22Rv1 (cell line): ENCODE data around the gene HBM.

Experiments
- H3K27ac ChIP-seq: fragments of 450-650 bp; 2 replicates; pipeline ENCODE4 v1.5.1; 2017
- ZFX ChIP-seq: fragments of 450-650 bp; IDR thresholded peaks from 2 replicates; pipeline ENCODE4 v1.6.1; 2017; ENCODE audit warnings: antibody characterized with exemption, borderline replicate concordance
- TF ChIP-seq, protein P1 (sequence below): fragments of 450-650 bp; IDR thresholded peaks from 2 replicates; pipeline ENCODE4 v1.5.1; 2017; ENCODE audit warnings: mild to moderate bottlenecking

The HBM gene

GRCh38 chr16:177394-177822 lies 11.6 kb downstream of the HBM start:
- no peak overlapping the region for H3K27ac ChIP-seq
- no peak for TF ChIP-seq ZFX
- TF ChIP-seq, protein P1, sequence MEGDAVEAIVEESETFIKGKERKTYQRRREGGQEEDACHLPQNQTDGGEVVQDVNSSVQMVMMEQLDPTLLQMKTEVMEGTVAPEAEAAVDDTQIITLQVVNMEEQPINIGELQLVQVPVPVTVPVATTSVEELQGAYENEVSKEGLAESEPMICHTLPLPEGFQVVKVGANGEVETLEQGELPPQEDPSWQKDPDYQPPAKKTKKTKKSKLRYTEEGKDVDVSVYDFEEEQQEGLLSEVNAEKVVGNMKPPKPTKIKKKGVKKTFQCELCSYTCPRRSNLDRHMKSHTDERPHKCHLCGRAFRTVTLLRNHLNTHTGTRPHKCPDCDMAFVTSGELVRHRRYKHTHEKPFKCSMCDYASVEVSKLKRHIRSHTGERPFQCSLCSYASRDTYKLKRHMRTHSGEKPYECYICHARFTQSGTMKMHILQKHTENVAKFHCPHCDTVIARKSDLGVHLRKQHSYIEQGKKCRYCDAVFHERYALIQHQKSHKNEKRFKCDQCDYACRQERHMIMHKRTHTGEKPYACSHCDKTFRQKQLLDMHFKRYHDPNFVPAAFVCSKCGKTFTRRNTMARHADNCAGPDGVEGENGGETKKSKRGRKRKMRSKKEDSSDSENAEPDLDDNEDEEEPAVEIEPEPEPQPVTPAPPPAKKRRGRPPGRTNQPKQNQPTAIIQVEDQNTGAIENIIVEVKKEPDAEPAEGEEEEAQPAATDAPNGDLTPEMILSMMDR, result no peak

- TF ChIP-seq, protein P1, result no peak
- no peak for TF ChIP-seq ZFX
- no peak overlapping the region for H3K27ac ChIP-seq
Observed at GRCh38 chr16:177981-178667, 12.3 kb downstream of the HBM start.

DNA sequence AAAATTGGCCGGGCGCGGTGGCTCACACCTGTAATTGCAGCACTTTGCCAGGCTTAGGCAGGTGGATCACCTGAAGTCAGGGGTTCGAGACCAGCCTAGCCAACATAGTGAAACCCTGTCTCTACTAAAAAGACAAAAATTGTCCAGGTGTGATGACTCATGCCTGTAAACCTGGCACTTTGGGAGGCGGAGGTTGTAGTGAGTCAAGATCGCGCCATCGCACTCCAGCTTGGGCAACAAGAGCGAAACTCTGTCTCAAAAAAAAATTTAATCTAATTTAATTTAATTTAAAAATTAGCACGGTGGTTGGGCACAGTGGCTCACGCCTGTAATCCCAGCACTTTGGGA lies 12.9 kb downstream of the HBM start:
- no peak overlapping the region for H3K27ac ChIP-seq
- TF ChIP-seq, protein P1, result no peak

GRCh38 chr16:179211-180092 lies 13.7 kb downstream of the HBM start:
- TF ChIP-seq ZFX, result no peak
- TF ChIP-seq, protein P1, result no peak

GRCh38 chr16:180101-180675 lies 14.4 kb downstream of the HBM start, which contains the start of gene HBQ1:
HBQ1 (plus strand) TSS chr16:180459; CDS start chr16:180487, 28 bp downstream.
- H3K27ac ChIP-seq, result peak within 1 kb of the TSS; percentile 76
- TF ChIP-seq ZFX, result no peak
- TF ChIP-seq, protein P1, result peak; percentile 94

More at GRCh38 chr16:179211-180092, 13.7 kb downstream of the HBM start:
- H3K27ac ChIP-seq, result no peak overlapping the region

GRCh38 chr16:180681-181564 lies 15.1 kb downstream of the HBM start:
- peak overlapping the region; percentile 76 for H3K27ac ChIP-seq
- TF ChIP-seq, protein P1, result no peak
- TF ChIP-seq ZFX, result no peak
